Liver (tissue), 9 donors: Measurements from ENCODE around the gene PDXDC1. TPM values are rescaled to one million over a fixed set of nuclear protein-coding genes. Genes with fewer than 3 reads are reported as not detected.
"Not testable (repeated sequence)": the region's sequence is repeated elsewhere in the genome, so short reads cannot be mapped to it uniquely, and the experiment has no call there.

Source experiments
- DNase-seq: peaks from one replicate; pipeline ENCODE4 v3.0.0-alpha.2; 2017; ENCODE audit warnings: low spot score
- H3K27ac ChIP-seq, 2 donors: one replicate each; pipeline ENCODE4 v1.7.0; 2013; ENCODE audit warnings: inconsistent platforms in 2 of 2, low read length in 2 of 2, control low read depth in 1 of 2, low read depth in 1 of 2, mild to moderate bottlenecking in 1 of 2
- H3K27me3 ChIP-seq, 4 donors: one replicate each; pipeline versions ENCODE4 v1.6.1 to v1.7.0; 2013; ENCODE audit warnings: low read length in 3 of 4, inconsistent platforms in 1 of 4, mild to moderate bottlenecking in 1 of 4, moderate library complexity in 1 of 4; ENCODE audit not compliant: control insufficient read depth in 4 of 4, insufficient read depth in 4 of 4
- H3K36me3 ChIP-seq, 4 donors: one replicate each; pipeline versions ENCODE4 v1.6.1 to v1.7.0; 2013; ENCODE audit warnings: low read length in 3 of 4, mild to moderate bottlenecking in 3 of 4, low read depth in 1 of 4, moderate library complexity in 1 of 4; ENCODE audit not compliant: control insufficient read depth in 4 of 4, insufficient read depth in 3 of 4
- H3K4me1 ChIP-seq, 4 donors: one replicate each; pipeline versions ENCODE4 v1.6.1 to v1.7.0; 2013; ENCODE audit warnings: low read length in 3 of 4, mild to moderate bottlenecking in 3 of 4, moderate library complexity in 1 of 4; ENCODE audit not compliant: control insufficient read depth in 4 of 4, insufficient read depth in 4 of 4
- H3K4me3 ChIP-seq, 3 donors: one replicate each; pipeline versions ENCODE4 v1.6.1 to v1.7.0; 2013; ENCODE audit warnings: low read length in 3 of 3, control low read depth in 1 of 3, low read depth in 1 of 3, mild to moderate bottlenecking in 1 of 3
- H3K9ac ChIP-seq, 2 donors: one replicate each; pipeline ENCODE4 v1.7.0; 2013; ENCODE audit warnings: low read length in 2 of 2, mild to moderate bottlenecking in 2 of 2, moderate library complexity in 2 of 2, control low read depth in 1 of 2, low read depth in 1 of 2
- H3K9me3 ChIP-seq, 4 donors: one replicate each; pipeline versions ENCODE4 v1.6.1 to v1.7.0; 2013; ENCODE audit warnings: low read length in 3 of 4; ENCODE audit not compliant: control insufficient read depth in 4 of 4
- RAD21 ChIP-seq, 2 donors: IDR thresholded peaks; 2 replicates each; pipeline ENCODE4 v1.6.1; 2016; ENCODE audit warnings: antibody characterized with exemption in 2 of 2, mild to moderate bottlenecking in 2 of 2
- SP1 ChIP-seq: IDR thresholded peaks from 2 replicates; pipeline ENCODE4 v1.6.1; 2018; ENCODE audit warnings: antibody characterized with exemption, mild to moderate bottlenecking
- YY1 ChIP-seq: IDR thresholded peaks from 2 replicates; pipeline ENCODE4 v1.6.1; 2016; ENCODE audit warnings: antibody characterized with exemption, mild to moderate bottlenecking
- WGBS: extraction: QIAGEN DNeasy Blood & Tissue Kit; methylation state at CpG from one replicate; pipeline ENCODE4 v1.1.7; 2013; 5-methylcytosine and 5-hydroxymethylcytosine counted together
- polyA plus RNA-seq, 2 donors: library from polyadenylated mRNA; stranded (reverse) in 1 of 2; unstranded in 1 of 2; fragments of 200-250 nt in 1 of 2; fragments of >200 nt in 1 of 2; fragmentation: Nextera tagmentation in 1 of 2; extraction: Ambion mirVana in 1 of 2; gene quantifications; one replicate each; pipeline versions ENCODE4 v1.2.1 to v1.2.3, GENCODE V29; 2013 to 2015
- total RNA-seq, 2 donors: library from RNA; depleted of rRNA; stranded (reverse); fragments of >200 nt; gene quantifications; one replicate each; pipeline ENCODE4 v1.2.3, GENCODE V29; 2014
- donor health status: healthy.
- donor health status: healthy.
- donor health status: healthy.
- donor health status: healthy.
- donor health status: healthy.

PDXDC1 gene
- 100 to 1,000 TPM in 1 of 2 donors, 10 to 100 TPM in 1; 44.7 to 165 TPM for total RNA-seq
- polyA plus RNA-seq: 10 to 100 TPM; 52.4 to 63.7 TPM

GRCh38 chr16:14974656-14975417, at the start of gene PDXDC1:
TSS of gene PDXDC1 (plus strand) at chr16:14975026. CDS start at chr16:14975200, 174 bp downstream.
- DNase-seq: peak; percentile 95
- peak within 1 kb of the TSS; percentile 86 to 94 for H3K27ac ChIP-seq
- peak in 1 of 2 donors; percentile 23 for TF ChIP-seq RAD21 (IDR thresholded peaks at IDR 0.05)
- peak; percentile 63 for TF ChIP-seq YY1
- peak; percentile 66 for TF ChIP-seq SP1
- H3K9me3 ChIP-seq, H3K27me3 ChIP-seq, H3K36me3 ChIP-seq: not testable (repeated sequence)
- under 1% methylated on average over 74 of the region's 74 CpGs for WGBS
- peaks cover 2 to 33% (median 25%) of the 10 kb centered on the region in 4 donors for H3K4me1 ChIP-seq
- peak within 1 kb of the TSS; percentile 69 to 85 (median 79) for H3K4me3 ChIP-seq
- H3K9ac ChIP-seq: peak within 1 kb of the TSS; percentile 43 to 83

GRCh38 chr16:14928064-14928714, 46.6 kb upstream of the PDXDC1 start:
- not testable (repeated sequence) for H3K36me3 ChIP-seq, H3K9me3 ChIP-seq, H3K9ac ChIP-seq, H3K4me1 ChIP-seq, H3K4me3 ChIP-seq, H3K27me3 ChIP-seq, H3K27ac ChIP-seq
- 83% methylated on average over 6 of the region's 31 CpGs for WGBS
- DNase-seq: peak; percentile 36

- not testable (repeated sequence) for H3K4me3 ChIP-seq
- WGBS: 97% methylated on average over 19 of the region's 26 CpGs
These were observed 45.6 kb upstream of the PDXDC1 start for GRCh38 chr16:14929176-14929575.

GRCh38 chr16:14930246-14930645, 44.6 kb upstream of the PDXDC1 start:
- not testable (repeated sequence) for H3K36me3 ChIP-seq, H3K27ac ChIP-seq, H3K4me3 ChIP-seq, H3K4me1 ChIP-seq, H3K9ac ChIP-seq, H3K27me3 ChIP-seq, DNase-seq, H3K9me3 ChIP-seq
- WGBS: 100% methylated on average over 9 of the region's 25 CpGs

More at GRCh38 chr16:14929176-14929575, 45.6 kb upstream of the PDXDC1 start:
- not testable (repeated sequence) for H3K27ac ChIP-seq, H3K4me1 ChIP-seq, DNase-seq, H3K9ac ChIP-seq, H3K36me3 ChIP-seq, H3K9me3 ChIP-seq, H3K27me3 ChIP-seq

GRCh38 chr16:14930971-14931370, 43.9 kb upstream of the PDXDC1 start:
- not testable (repeated sequence) for H3K9me3 ChIP-seq, H3K4me3 ChIP-seq, H3K36me3 ChIP-seq, H3K27ac ChIP-seq, H3K27me3 ChIP-seq, H3K4me1 ChIP-seq, DNase-seq, H3K9ac ChIP-seq
- WGBS: 97% methylated on average over 8 of the region's 19 CpGs

GRCh38 chr16:14932581-14933375, 42.0 kb upstream of the PDXDC1 start:
- not testable (repeated sequence) for H3K4me3 ChIP-seq, H3K27ac ChIP-seq, DNase-seq, H3K4me1 ChIP-seq, H3K36me3 ChIP-seq, H3K27me3 ChIP-seq, H3K9me3 ChIP-seq, H3K9ac ChIP-seq
- WGBS: 98% methylated on average over 28 of the region's 47 CpGs

GRCh38 chr16:14937143-14937542, 37.7 kb upstream of the PDXDC1 start, which contains the start of gene NPIPA1:
TSS of gene NPIPA1 (plus strand) at chr16:14937443. CDS start at chr16:14937443, 0 bp downstream.
- DNase-seq, H3K9me3 ChIP-seq, H3K36me3 ChIP-seq, H3K27me3 ChIP-seq, H3K4me1 ChIP-seq, H3K27ac ChIP-seq, H3K4me3 ChIP-seq, H3K9ac ChIP-seq: not testable (repeated sequence)
- no CpG with 5 or more reads among the region's 4 CpGs for WGBS
